H9 (cell line): Measurements from ENCODE around the gene SYVN1. TPM values are rescaled to one million over a fixed set of nuclear protein-coding genes. Genes with fewer than 3 reads are reported as not detected.

ENCODE experiments used
- DNase-seq: peaks from one replicate; pipeline ENCODE4 v3.0.0-alpha.2; 2017
- H2AFZ ChIP-seq: one replicate; pipeline ENCODE4 v1.6.1; 2013; ENCODE audit warnings: mild to moderate bottlenecking, low read length, control low read depth, moderate library complexity
- H2AK5ac ChIP-seq: 2 replicates; pipeline ENCODE4 v1.6.1; 2013; ENCODE audit warnings: low read length, control low read depth, mixed read lengths; ENCODE audit not compliant: insufficient read length
- H2BK120ac ChIP-seq: one replicate; pipeline ENCODE4 v1.6.1; 2013; ENCODE audit warnings: low read depth, mild to moderate bottlenecking, low read length, control low read depth, inconsistent platforms; ENCODE audit not compliant: poor library complexity, severe bottlenecking
- H2BK12ac ChIP-seq: 2 replicates; pipeline ENCODE4 v1.6.1; 2013; ENCODE audit warnings: low read length, control low read depth, mixed read lengths, low read depth; ENCODE audit not compliant: insufficient read length
- H2BK15ac ChIP-seq: 2 replicates; pipeline ENCODE4 v1.6.1; 2013; ENCODE audit warnings: low read depth, low read length, control low read depth
- H2BK20ac ChIP-seq: one replicate; pipeline ENCODE4 v1.6.1; 2013; ENCODE audit warnings: low read depth, mild to moderate bottlenecking, low read length, control low read depth, inconsistent platforms; ENCODE audit not compliant: poor library complexity, severe bottlenecking
- H2BK5ac ChIP-seq: 2 replicates; pipeline ENCODE4 v1.6.1; 2013; ENCODE audit warnings: low read length, control low read depth, mixed read lengths; ENCODE audit not compliant: insufficient read length
- H3K14ac ChIP-seq: 2 replicates; pipeline ENCODE4 v1.6.1; 2013; ENCODE audit warnings: low read length, control low read depth; ENCODE audit not compliant: insufficient read depth
- H3K18ac ChIP-seq: 2 replicates; pipeline ENCODE4 v1.6.1; 2013; ENCODE audit warnings: low read depth, mild to moderate bottlenecking, mixed read lengths, low read length, control low read depth; ENCODE audit not compliant: insufficient read length
- H3K23ac ChIP-seq: 2 replicates; pipeline ENCODE4 v1.6.1; 2013; ENCODE audit warnings: low read length, control low read depth, mixed read lengths, low read depth; ENCODE audit not compliant: insufficient read length
- H3K23me2 ChIP-seq: 2 replicates; pipeline ENCODE4 v1.6.1; 2013; ENCODE audit warnings: low read depth, mild to moderate bottlenecking, mixed read lengths, low read length, control low read depth; ENCODE audit not compliant: insufficient read length, poor library complexity, severe bottlenecking
- H3K27ac ChIP-seq: 2 replicates; pipeline ENCODE4 v1.5.1; 2013; ENCODE audit warnings: low read length, control low read depth, mixed read lengths, low read depth; ENCODE audit not compliant: insufficient read length
- H3K27me3 ChIP-seq: 2 replicates; pipeline ENCODE4 v1.6.1; 2013; ENCODE audit warnings: low read length, control low read depth, inconsistent platforms; ENCODE audit not compliant: insufficient read depth
- H3K4ac ChIP-seq: 2 replicates; pipeline ENCODE4 v1.6.1; 2013; ENCODE audit warnings: low read depth, mild to moderate bottlenecking, control low read depth, inconsistent platforms, low read length, moderate library complexity
- H3K4me1 ChIP-seq: 2 replicates; pipeline ENCODE4 v1.6.1; 2013; ENCODE audit warnings: low read length, control low read depth, inconsistent platforms; ENCODE audit not compliant: insufficient read depth
- H3K4me2 ChIP-seq: 2 replicates; pipeline ENCODE4 v1.6.1; 2013; ENCODE audit warnings: low read length, control low read depth, mixed read lengths; ENCODE audit not compliant: insufficient read length, insufficient read depth
- H3K56ac ChIP-seq: 2 replicates; pipeline ENCODE4 v1.6.1; 2013; ENCODE audit warnings: low read depth, mild to moderate bottlenecking, mixed read lengths, low read length, control low read depth; ENCODE audit not compliant: insufficient read length
- H3K79me1 ChIP-seq: 2 replicates; pipeline ENCODE4 v1.6.1; 2013; ENCODE audit warnings: low read depth, mild to moderate bottlenecking, moderate library complexity, low read length, control low read depth, inconsistent platforms; ENCODE audit not compliant: insufficient read depth, poor library complexity, severe bottlenecking
- H3K79me2 ChIP-seq: 2 replicates; pipeline ENCODE4 v1.6.1; 2013; ENCODE audit warnings: low read length, control low read depth, inconsistent platforms; ENCODE audit not compliant: insufficient read depth
- H3K9ac ChIP-seq: 2 replicates; pipeline ENCODE4 v1.6.1; 2013; ENCODE audit warnings: low read length, control low read depth, mixed read lengths; ENCODE audit not compliant: insufficient read length; ENCODE audit errors: extremely low read depth
- H3K9me3 ChIP-seq: one replicate; pipeline ENCODE4 v1.6.1; 2013; ENCODE audit warnings: low read depth, low read length, inconsistent platforms; ENCODE audit not compliant: control insufficient read depth
- H3T11ph ChIP-seq: one replicate; pipeline ENCODE4 v1.6.1; 2013; ENCODE audit warnings: mild to moderate bottlenecking, low read length, control low read depth, inconsistent platforms
- H4K20me1 ChIP-seq: one replicate; pipeline ENCODE4 v1.6.1; 2013; ENCODE audit not compliant: control insufficient read depth, insufficient read length, insufficient read depth
- H4K5ac ChIP-seq: 2 replicates; pipeline ENCODE4 v1.6.1; 2013; ENCODE audit warnings: low read depth, mild to moderate bottlenecking, mixed read lengths, low read length, control low read depth; ENCODE audit not compliant: insufficient read length
- H4K8ac ChIP-seq: replicated peaks from 2 replicates; pipeline ENCODE4 v1.6.1; 2013; ENCODE audit warnings: low read length, control low read depth, mixed read lengths, low read depth; ENCODE audit not compliant: insufficient read length
- H4K91ac ChIP-seq: 2 replicates; pipeline ENCODE4 v1.6.1; 2013; ENCODE audit warnings: low read depth, mild to moderate bottlenecking, moderate library complexity, mixed read lengths, low read length, control low read depth; ENCODE audit not compliant: insufficient read length
- H3K27ac Mint-ChIP-seq, 3 experiments: 2 replicates in 2 of 3; 3 replicates in 1 of 3; pipeline ENCODE4 v1.8.0; 2020 to 2021; ENCODE audit warnings: mixed read lengths in 3 of 3, mild to moderate bottlenecking in 1 of 3, moderate library complexity in 1 of 3
- H3K27me3 Mint-ChIP-seq: 2 replicates; pipeline ENCODE4 v1.8.0; 2021; ENCODE audit warnings: low read depth, mild to moderate bottlenecking, moderate library complexity, mixed read lengths
- H3K36me3 Mint-ChIP-seq, 3 experiments: 2 replicates in 2 of 3; 3 replicates in 1 of 3; pipeline ENCODE4 v1.8.0; 2020 to 2021; ENCODE audit warnings: low read depth in 3 of 3, mixed read lengths in 3 of 3; ENCODE audit not compliant: insufficient read depth in 1 of 3
- H3K4me1 Mint-ChIP-seq, 2 experiments: 2 replicates each; pipeline ENCODE4 v1.8.0; 2020; ENCODE audit warnings: mixed read lengths in 2 of 2
- H3K4me3 Mint-ChIP-seq, 2 experiments: 2 replicates in 1 of 2; 3 replicates in 1 of 2; pipeline ENCODE4 v1.8.0; 2020 to 2021; ENCODE audit warnings: mild to moderate bottlenecking in 2 of 2, mixed read lengths in 2 of 2, moderate library complexity in 1 of 2
- H3K9me3 Mint-ChIP-seq, 2 experiments: 2 replicates in 1 of 2; 3 replicates in 1 of 2; pipeline ENCODE4 v1.8.0; 2020; ENCODE audit warnings: mild to moderate bottlenecking in 2 of 2, mixed read lengths in 2 of 2, moderate library complexity in 1 of 2
- CTCF ChIP-seq: fragments of 200-600 bp; sonication (generic); conservative IDR thresholded peaks from 3 replicates; pipeline ENCODE4 v1.8.0; 2021; ENCODE audit warnings: antibody characterized with exemption, mild to moderate bottlenecking
- WGBS: extraction: QIAGEN DNeasy Blood & Tissue Kit; methylation state at CpG from one replicate; pipeline ENCODE4 v1.1.7; 2013; ENCODE audit warnings: missing lambda C conversion rate, low lambda C conversion rate, mixed read lengths; ENCODE audit not compliant: insufficient read length; ENCODE audit errors: extremely low coverage; 5-methylcytosine and 5-hydroxymethylcytosine counted together
- total RNA-seq: library from RNA; stranded (reverse); gene quantifications from 2 replicates; pipeline ENCODE4 v1.2.1, GENCODE V29; 2021

SYVN1 gene
- total RNA-seq, 1 experiment from 2014 or later: 31.6 TPM

- Histone ChIP-seq H4K8ac (peak overlapping the region; percentile 71), H3K4me1 (no peaks in the 10 kb centered on the region; the same call in 1 of the 2 replicates), H2BK12ac (no peak overlapping the region), H2BK5ac (no peak overlapping the region), H3K18ac (peak overlapping the region; percentile 42), H2BK15ac (peak overlapping the region; percentile 86; the same call in 1 of the 2 replicates), H2AK5ac (no peak overlapping the region), H3K27ac (no peak overlapping the region), H3K9ac (no peak overlapping the region), H3K14ac (no peak overlapping the region), H3K23ac (no peak overlapping the region), H3K56ac (no peak overlapping the region), H3K4ac (no peak overlapping the region), H3K27me3 (no peaks in the 10 kb centered on the region), H4K5ac (no peak overlapping the region), H3K9me3 (no peaks in the 10 kb centered on the region), H2BK120ac (no peak overlapping the region), H3K79me2 (no peaks in the 10 kb centered on the region), H3K23me2 (no peaks in the 10 kb centered on the region), H4K20me1 (no peaks in the 10 kb centered on the region), H3T11ph (no peak overlapping the region), H2BK20ac (no peak overlapping the region), H3K79me1 (no peaks in the 10 kb centered on the region), H4K91ac (no peak overlapping the region), H2AFZ (no peak overlapping the region), H3K4me2 (no peak overlapping the region)
- Mint-ChIP-seq H3K4me1 (peaks cover 7 to 15% of the 10 kb centered on the region in 2 experiments), H3K36me3 (no peaks in the 10 kb centered on the region; a peak in 1 of 7 replicates), H3K9me3 (no peaks in the 10 kb centered on the region), H3K4me3 (no peak overlapping the region), H3K27ac (peak overlapping the region in 2 of 3 experiments; percentile 43 to 83; a peak in 3 of 7 replicates), H3K27me3 (no peaks in the 10 kb centered on the region; the same call in 1 of the 2 replicates)
- no CpG with 5 or more reads among the region's 11 CpGs for WGBS
- no peak for TF ChIP-seq CTCF
- DNase-seq: no peak
These were observed 34.9 kb upstream of the SYVN1 start for GRCh38 chr11:65169164-65169641.
